B cell (primary cell): ENCODE data around the gene ZMYND12. TPM values are rescaled to one million over a fixed set of nuclear protein-coding genes. Genes with fewer than 3 reads are reported as not detected.

Experiments
- ATAC-seq: fragments of 200-7000 bp; cut with Tn5 transposase; one replicate; pipeline ENCODE4 v1.10.0; 2021; ENCODE audit warnings: low read depth, mild to moderate bottlenecking, moderate number of reproducible peaks, moderate library complexity
- CTCF ChIA-PET: fragments of 350-600 bp; sonication (Branson Sonifier 250); formaldehyde crosslinking; loops from one replicate; lab custom pipeline; 2021; ENCODE audit warnings: antibody characterized with exemption, inconsistent platforms; lab: Charles Lee
- POLR2A ChIA-PET: fragments of 350-600 bp; sonication (Branson Sonifier 250); formaldehyde crosslinking; loops from one replicate; lab custom pipeline; 2021; ENCODE audit warnings: antibody characterized with exemption; lab: Charles Lee
- DNase-seq: peaks from one replicate; pipeline ENCODE4 v3.0.0; 2013
- H2AFZ ChIP-seq: 2 replicates; pipeline ENCODE4 v1.6.1; 2012; ENCODE audit warnings: mild to moderate bottlenecking, low read depth, low read length; ENCODE audit not compliant: insufficient read depth, poor library complexity, severe bottlenecking
- H3K27ac ChIP-seq, 2 donors: 1 replicate in 1 of 2; 2 replicates in 1 of 2; pipeline ENCODE4 v1.5.1; 2012 to 2013; ENCODE audit warnings: low read length in 2 of 2, mild to moderate bottlenecking in 2 of 2, moderate library complexity in 1 of 2
- H3K27me3 ChIP-seq, 4 experiments: fragments of 200-600 bp in 1 of 4; sonication (generic) in 1 of 4; replicated peaks in 1 of 4; 1 replicate in 2 of 4; 2 replicates in 2 of 4; pipeline versions ENCODE4 v1.6.1 to v1.7.0; 2013 to 2016; ENCODE audit warnings: low read length in 3 of 4, mild to moderate bottlenecking in 2 of 4, mixed read lengths in 1 of 4, moderate library complexity in 1 of 4; ENCODE audit not compliant: insufficient read depth in 4 of 4, control insufficient read depth in 3 of 4; ENCODE audit errors: control extremely low read depth in 1 of 4
- H3K36me3 ChIP-seq, 2 experiments: replicated peaks in 1 of 2; 1 replicate in 1 of 2; 2 replicates in 1 of 2; pipeline versions ENCODE4 v1.6.1 to v1.7.1; 2013; ENCODE audit warnings: low read length in 1 of 2; ENCODE audit not compliant: insufficient read depth in 2 of 2, control insufficient read depth in 1 of 2; ENCODE audit errors: control extremely low read depth in 1 of 2, extremely low read depth in 1 of 2
- H3K4me1 ChIP-seq, 2 donors: fragments of 200-600 bp in 1 of 2; sonication (generic) in 1 of 2; 1 replicate in 1 of 2; 2 replicates in 1 of 2; pipeline versions ENCODE4 v1.5.1 to v1.6.1; 2013 to 2017; ENCODE audit warnings: low read length in 2 of 2; ENCODE audit not compliant: control insufficient read depth in 2 of 2, insufficient read depth in 2 of 2
- H3K4me2 ChIP-seq: replicated peaks from 2 replicates; pipeline ENCODE3; 2012; ENCODE audit warnings: mild to moderate bottlenecking, low read depth, low read length; ENCODE audit not compliant: poor library complexity, severe bottlenecking
- H3K4me3 ChIP-seq, 5 experiments: fragments of 200-600 bp in 1 of 5; sonication (generic) in 1 of 5; 1 replicate in 3 of 5; 2 replicates in 2 of 5; pipeline versions ENCODE4 v1.5.1 to v1.7.0; 2011 to 2016; ENCODE audit warnings: low read length in 4 of 5, mild to moderate bottlenecking in 4 of 5, low read depth in 2 of 5, control low read depth in 1 of 5, moderate library complexity in 1 of 5; ENCODE audit not compliant: insufficient read depth in 1 of 5; ENCODE audit errors: control extremely low read depth in 1 of 5, extremely low read depth in 1 of 5
- H3K79me2 ChIP-seq: fragments of 200-600 bp; sonication (generic); one replicate; pipeline ENCODE4 v1.6.0; 2016; ENCODE audit warnings: low read length; ENCODE audit not compliant: control insufficient read depth, insufficient read depth
- H3K9ac ChIP-seq: fragments of 200-600 bp; sonication (generic); 2 replicates; pipeline ENCODE4 v1.6.1; 2017; ENCODE audit warnings: mild to moderate bottlenecking, low read length, moderate library complexity
- H3K9me3 ChIP-seq, 3 donors: one replicate each; pipeline versions ENCODE4 v1.6.1 to v1.7.1; 2013; ENCODE audit warnings: low read length in 2 of 3; ENCODE audit not compliant: control insufficient read depth in 2 of 3, insufficient read depth in 1 of 3; ENCODE audit errors: control extremely low read depth in 1 of 3
- H4K20me1 ChIP-seq: 2 replicates; pipeline ENCODE4 v1.6.0; 2012; ENCODE audit warnings: mild to moderate bottlenecking, low read length; ENCODE audit not compliant: insufficient read depth, control insufficient read depth, poor library complexity, severe bottlenecking
- H3K27ac Mint-ChIP-seq: one replicate; pipeline ENCODE4 v1.8.0; 2021; ENCODE audit warnings: mixed read lengths
- H3K27me3 Mint-ChIP-seq: one replicate; pipeline ENCODE4 v1.8.0; 2021; ENCODE audit warnings: mixed read lengths
- H3K4me1 Mint-ChIP-seq: one replicate; pipeline ENCODE4 v1.8.0; 2021; ENCODE audit warnings: mixed read lengths
- H3K4me3 Mint-ChIP-seq: one replicate; pipeline ENCODE4 v1.8.0; 2021; ENCODE audit warnings: mixed read lengths
- H3K9me3 Mint-ChIP-seq: one replicate; pipeline ENCODE4 v1.8.0; 2022; ENCODE audit warnings: mixed read lengths; ENCODE audit not compliant: insufficient read depth
- EZH2 ChIP-seq: IDR thresholded peaks from 2 replicates; pipeline ENCODE4 v1.6.1; 2012; ENCODE audit warnings: borderline replicate concordance, low read depth, mild to moderate bottlenecking, moderate library complexity, low read length; ENCODE audit not compliant: insufficient read depth, poor library complexity, severe bottlenecking
- WGBS: methylation state at CpG from one replicate; pipeline ENCODE4 v1.1.5; 2013; ENCODE audit warnings: missing lambda C conversion rate; ENCODE audit not compliant: insufficient coverage; 5-methylcytosine and 5-hydroxymethylcytosine counted together
- intact Hi-C: fragments of 100-400 bp; cut with micrococcal nuclease; formaldehyde crosslinking; loops from one replicate; pipeline ENCODE4 v1.10.0; 2022
- polyA plus RNA-seq: library from polyadenylated mRNA; depleted of rRNA; stranded (reverse); fragments of >200 nt; gene quantifications from 2 replicates; pipeline ENCODE4 v1.2.3, GENCODE V29; 2012
- total RNA-seq, 2 donors: library from RNA; stranded (reverse); fragments of 120-200 nt in 1 of 2; gene quantifications; 1 replicate in 1 of 2; 2 replicates in 1 of 2; pipeline versions ENCODE4 v1.2.3 to v1.2.4, GENCODE V29; 2013 to 2022
- TF ChIP-seq, protein P1 (sequence below): fragments of 200-600 bp; IDR thresholded peaks from one replicate; pipeline ENCODE4 v1.8.0; 2022; ENCODE audit warnings: antibody characterized with exemption, mild to moderate bottlenecking

The ZMYND12 gene
- total and polyA plus RNA-seq, 2 donors (not counting 1 experiment from before 2014, with no cell fraction given) = 0.34 to 0.79 TPM

DNA sequence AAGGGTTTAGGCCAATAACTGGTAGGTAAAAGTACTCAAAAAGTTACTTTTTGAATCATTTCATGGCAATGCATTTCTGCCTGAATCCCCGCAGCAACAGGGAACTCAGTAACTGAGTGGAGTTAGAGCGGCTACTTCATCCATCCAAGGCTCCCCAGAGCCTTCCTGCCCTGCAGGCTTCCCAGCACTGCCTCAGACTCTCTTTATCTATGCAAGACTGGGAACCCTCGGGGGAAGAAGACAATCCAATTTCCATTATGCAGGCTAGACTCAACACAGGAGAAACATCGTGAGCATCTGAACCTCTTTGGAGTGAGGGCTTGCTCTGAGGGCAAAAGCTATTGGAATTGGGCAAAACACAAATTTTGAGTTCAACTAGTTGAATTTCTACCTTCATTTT, 23.1 kb downstream of the ZMYND12 start:
- WGBS = 100% methylated on average over 2 of the region's 4 CpGs
- Histone ChIP-seq H3K27ac (no peak overlapping the region), H3K4me2 (no peak overlapping the region), H3K9me3 (no peaks in the 10 kb centered on the region), H3K79me2 (no peaks in the 10 kb centered on the region), H2AFZ (no peak overlapping the region), H3K4me1 (no peaks in the 10 kb centered on the region), H3K4me3 (no peak overlapping the region), H4K20me1 (no peaks in the 10 kb centered on the region), H3K36me3 (no peaks in the 10 kb centered on the region), H3K27me3 (no peaks in the 10 kb centered on the region), H3K9ac (no peak overlapping the region)
- ATAC-seq (no peak), DNase-seq (no peak)
- H3K4me3 Mint-ChIP-seq = no peak overlapping the region
- no peaks in the 10 kb centered on the region for H3K9me3 Mint-ChIP-seq
- H3K4me1 Mint-ChIP-seq = no peaks in the 10 kb centered on the region
- H3K27me3 Mint-ChIP-seq = peaks cover 4% of the 10 kb centered on the region
- no peak for TF ChIP-seq EZH2
- TF ChIP-seq, protein P1, sequence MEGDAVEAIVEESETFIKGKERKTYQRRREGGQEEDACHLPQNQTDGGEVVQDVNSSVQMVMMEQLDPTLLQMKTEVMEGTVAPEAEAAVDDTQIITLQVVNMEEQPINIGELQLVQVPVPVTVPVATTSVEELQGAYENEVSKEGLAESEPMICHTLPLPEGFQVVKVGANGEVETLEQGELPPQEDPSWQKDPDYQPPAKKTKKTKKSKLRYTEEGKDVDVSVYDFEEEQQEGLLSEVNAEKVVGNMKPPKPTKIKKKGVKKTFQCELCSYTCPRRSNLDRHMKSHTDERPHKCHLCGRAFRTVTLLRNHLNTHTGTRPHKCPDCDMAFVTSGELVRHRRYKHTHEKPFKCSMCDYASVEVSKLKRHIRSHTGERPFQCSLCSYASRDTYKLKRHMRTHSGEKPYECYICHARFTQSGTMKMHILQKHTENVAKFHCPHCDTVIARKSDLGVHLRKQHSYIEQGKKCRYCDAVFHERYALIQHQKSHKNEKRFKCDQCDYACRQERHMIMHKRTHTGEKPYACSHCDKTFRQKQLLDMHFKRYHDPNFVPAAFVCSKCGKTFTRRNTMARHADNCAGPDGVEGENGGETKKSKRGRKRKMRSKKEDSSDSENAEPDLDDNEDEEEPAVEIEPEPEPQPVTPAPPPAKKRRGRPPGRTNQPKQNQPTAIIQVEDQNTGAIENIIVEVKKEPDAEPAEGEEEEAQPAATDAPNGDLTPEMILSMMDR = no peak
- intact Hi-C loops = no loop called here
- POLR2A ChIA-PET = no interaction called here
- H3K27ac Mint-ChIP-seq = no peak overlapping the region
- CTCF ChIA-PET = no interaction called here

- Mint-ChIP-seq H3K9me3 (no peaks in the 10 kb centered on the region), H3K4me1 (no peaks in the 10 kb centered on the region), H3K27ac (no peak overlapping the region), H3K4me3 (no peak overlapping the region), H3K27me3 (no peaks in the 10 kb centered on the region)
- ChIA-PET POLR2A (interaction anchor here (0.7 kb wide), 1 partner anchor 1501 kb away, joined by 3 read pairs; no protein-coding TSS in a partner anchor), CTCF (no interaction called here)
- H3K4me3 ChIP-seq = no peak overlapping the region
- H3K9ac ChIP-seq = no peak overlapping the region
- H3K4me2 ChIP-seq = no peak overlapping the region
- no peak for ATAC-seq
- DNase-seq = no peak
- TF ChIP-seq, protein P1 = no peak
- TF ChIP-seq EZH2 = no peak
- no peaks in the 10 kb centered on the region for H3K4me1 ChIP-seq
- intact Hi-C loops = no loop called here
- H3K36me3 ChIP-seq = no peaks in the 10 kb centered on the region
- no peaks in the 10 kb centered on the region for H3K9me3 ChIP-seq
- no peaks in the 10 kb centered on the region for H3K79me2 ChIP-seq
- 100% methylated on average over 1 of the region's 3 CpGs for WGBS
- no peaks in the 10 kb centered on the region for H4K20me1 ChIP-seq
- H2AFZ ChIP-seq = no peak overlapping the region
- no peak overlapping the region for H3K27ac ChIP-seq
- H3K27me3 ChIP-seq = no peaks in the 10 kb centered on the region
Measured at GRCh38 chr1:42431514-42431913, 24.3 kb downstream of the ZMYND12 start.
